Ramos (cell line): ENCODE measurements around the gene RPRD1A.

ENCODE experiments used
- in situ Hi-C: fragments of 300-500 bp; cut with MboI; formaldehyde crosslinking; loops from one replicate; pipeline ENCODE4 v1.14.3; 2022; ENCODE audit warnings: low sequenced_read_pairs; ENCODE audit not compliant: unreplicated experiment

The RPRD1A gene

DNA sequence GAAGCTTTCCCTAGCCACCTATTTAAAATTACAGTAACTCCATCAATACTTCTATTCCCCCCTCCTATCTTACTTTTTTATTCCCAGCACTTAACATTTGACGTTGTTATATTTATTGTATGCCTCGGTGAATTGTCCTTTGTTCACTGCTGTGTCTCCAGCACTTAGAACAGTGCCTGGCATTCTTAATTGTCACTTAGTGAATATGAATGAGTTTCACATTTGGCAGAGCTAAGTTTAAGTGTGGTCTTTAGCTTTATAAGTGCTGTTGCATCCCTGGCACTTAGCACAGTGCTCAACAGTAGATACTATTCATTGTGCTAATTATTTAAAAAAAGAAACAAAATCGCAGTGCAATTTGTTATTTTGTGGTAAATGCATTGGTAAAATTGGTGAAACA, 93.2 kb downstream of the RPRD1A start:
- in situ Hi-C loops, result loop anchor here (25.0 kb wide), 2 partner anchors 387 to 587 kb away; partner anchors contain the start of genes GALNT1 and ZNF396

DNA sequence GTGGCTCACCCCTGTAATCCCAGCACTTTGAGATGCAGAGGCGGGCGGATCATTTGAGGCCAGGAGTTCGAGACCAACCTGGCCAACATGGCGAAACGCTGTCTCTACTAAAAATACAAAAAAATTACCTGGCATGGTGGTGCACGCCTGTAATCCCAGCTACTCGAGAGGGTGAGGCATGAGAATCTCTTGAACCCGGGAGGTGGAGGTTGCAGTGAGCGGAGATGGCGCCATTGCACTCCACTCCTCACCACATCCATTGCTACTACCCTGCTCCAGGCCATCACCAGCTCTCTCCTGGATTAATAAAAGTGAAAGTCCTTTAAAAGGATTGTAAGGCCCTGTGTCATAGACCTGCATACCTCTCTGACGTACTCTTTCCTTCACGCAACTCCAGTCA, 93.7 kb downstream of the RPRD1A start:
- in situ Hi-C loops, result loop anchor here (25.0 kb wide), 2 partner anchors 386 to 586 kb away; partner anchors contain the start of genes GALNT1 and ZNF396

DNA sequence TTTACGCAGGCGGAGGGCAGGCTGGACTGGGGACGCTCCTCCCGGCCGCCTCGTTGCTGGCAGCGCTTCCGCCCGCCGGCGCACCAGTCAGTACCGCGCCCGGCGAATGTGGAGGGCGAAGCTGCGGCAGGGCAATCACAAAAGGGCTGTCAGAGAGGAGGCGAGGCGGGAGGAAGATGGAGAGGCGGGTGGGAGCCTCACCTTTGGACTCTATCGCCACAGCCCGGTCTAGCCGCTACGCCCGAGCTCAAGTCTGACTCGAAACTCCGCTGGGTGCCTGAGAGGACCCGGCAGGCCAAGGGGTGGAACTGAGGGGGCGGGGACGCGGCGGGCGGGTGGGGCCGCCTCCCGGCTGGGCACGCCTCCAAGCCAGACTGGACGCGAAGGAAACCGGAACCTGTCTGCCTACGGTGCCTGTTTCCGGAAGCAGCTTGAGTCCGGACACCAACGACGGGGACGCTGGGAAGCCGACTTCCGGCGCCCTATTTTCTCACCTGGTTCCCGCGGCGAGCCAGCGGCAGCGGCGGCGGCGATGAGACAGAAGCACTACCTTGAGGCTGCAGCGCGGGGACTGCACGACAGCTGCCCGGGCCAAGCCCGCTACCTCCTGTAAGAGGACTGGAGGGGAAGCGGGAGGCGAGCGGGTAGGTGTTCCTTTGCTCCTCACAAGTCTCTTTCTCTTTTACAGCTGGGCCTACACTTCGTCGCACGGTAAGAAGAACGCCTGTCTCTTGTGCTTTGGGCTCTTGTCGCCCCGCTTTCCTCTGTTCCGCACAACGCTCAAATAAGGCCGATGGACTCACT, 95.0 kb downstream of the RPRD1A start, which contains the start of gene RMP24:
TSS of gene RMP24 (plus strand) at position 483 of the 804 bp plus-strand sequence.
- in situ Hi-C loops, result loop anchor here (25.0 kb wide), 2 partner anchors 385 to 585 kb away; partner anchors contain the start of genes GALNT1 and ZNF396

DNA sequence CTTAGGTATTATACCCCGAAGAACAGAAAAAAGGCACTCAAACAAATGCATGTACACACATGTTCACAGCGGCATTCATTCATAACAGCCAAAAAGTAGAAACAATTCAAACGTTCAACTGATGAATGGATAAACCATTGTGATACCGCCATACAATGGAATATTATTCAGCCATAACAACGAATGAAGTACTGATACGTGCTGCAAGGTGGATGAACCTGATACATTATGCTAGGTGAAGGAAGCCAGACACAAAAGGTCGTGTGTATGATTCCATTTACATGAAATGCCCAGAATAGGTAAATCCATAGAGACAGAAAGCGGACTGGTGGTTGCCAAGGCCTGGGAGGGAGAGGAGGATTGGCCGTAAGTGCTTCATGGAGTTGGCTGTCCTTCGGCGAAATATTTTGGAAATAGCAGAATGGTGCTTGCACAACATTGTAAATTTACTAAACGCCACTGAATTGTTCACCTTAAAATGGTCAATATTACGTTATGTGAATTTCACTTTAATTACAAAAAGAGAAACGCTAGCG, 95.6 kb downstream of the RPRD1A start:
- in situ Hi-C loops, result loop anchor here (25.0 kb wide), 2 partner anchors 384 to 584 kb away; partner anchors contain the start of genes GALNT1 and ZNF396

DNA sequence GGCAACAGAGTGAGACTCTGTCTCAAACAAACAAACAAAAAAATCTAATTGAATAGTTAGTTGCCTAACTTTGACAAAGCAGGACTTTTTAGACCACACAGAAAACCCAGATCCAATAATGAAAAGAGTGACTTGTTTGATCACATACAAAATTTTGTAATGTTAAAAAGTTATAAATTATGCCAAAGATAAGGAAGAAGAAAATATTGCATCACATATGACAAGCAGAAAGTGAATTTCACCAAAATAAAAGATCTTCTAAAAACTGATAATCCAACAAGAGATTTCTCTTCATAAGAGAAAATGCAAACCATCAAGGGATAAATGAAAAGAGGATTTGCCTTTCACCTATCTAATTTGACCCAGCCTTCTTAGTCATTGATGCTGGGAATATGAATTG, 97.7 kb downstream of the RPRD1A start:
- in situ Hi-C loops, result loop anchor here (25.0 kb wide), 2 partner anchors 382 to 582 kb away; partner anchors contain the start of genes GALNT1 and ZNF396

DNA sequence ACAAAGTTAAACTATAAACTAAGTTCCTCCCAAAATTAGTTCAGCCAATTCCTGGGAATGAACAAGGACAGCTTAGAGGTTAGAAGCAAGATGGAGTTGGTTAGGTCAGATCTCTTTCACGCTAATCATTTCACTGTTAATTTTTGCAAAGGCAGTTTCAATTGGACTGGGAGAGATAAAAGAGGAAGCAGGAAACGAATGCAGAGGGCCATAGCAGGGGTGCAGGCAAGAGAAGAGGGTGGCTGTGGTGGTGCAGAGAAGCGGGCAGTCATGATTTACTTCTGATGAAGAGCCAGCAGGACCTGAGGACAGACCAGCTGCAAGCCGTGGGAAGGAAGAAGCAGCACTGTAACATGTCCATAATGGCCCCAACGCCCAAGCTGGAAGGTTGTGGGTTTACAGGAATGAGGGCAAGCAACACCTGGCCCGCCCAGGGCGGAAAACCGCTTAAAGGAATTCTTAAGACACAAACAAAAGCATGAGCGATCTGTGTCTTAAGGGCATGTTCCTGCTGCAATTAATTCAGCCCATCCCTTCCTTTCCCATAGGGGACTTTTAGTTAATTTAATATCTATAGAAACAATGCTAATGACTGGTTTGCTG, 99.0 kb downstream of the RPRD1A start:
- in situ Hi-C loops, result loop anchor here (25.0 kb wide), 2 partner anchors 381 to 581 kb away; partner anchors contain the start of genes GALNT1 and ZNF396

DNA sequence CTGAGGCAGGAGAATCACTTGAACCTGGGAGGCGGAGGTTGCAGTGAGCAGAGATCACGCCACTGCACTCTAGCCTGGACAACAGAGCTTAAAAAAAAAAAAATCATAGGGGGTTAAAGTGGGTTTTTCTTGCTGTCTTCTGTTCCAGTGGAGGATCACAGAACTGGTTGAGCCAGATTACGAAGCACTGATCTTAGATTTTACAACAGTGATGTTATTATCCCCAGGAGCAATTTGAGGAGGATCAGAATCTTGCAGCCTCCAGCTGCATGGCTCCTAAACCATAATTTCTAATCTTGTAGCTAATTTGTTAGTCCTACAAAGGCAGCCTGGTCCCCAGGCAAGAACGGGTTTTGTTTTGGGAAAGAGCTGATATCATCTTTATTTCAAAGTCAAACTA, 99.5 kb downstream of the RPRD1A start:
- in situ Hi-C loops, result loop anchor here (25.0 kb wide), 2 partner anchors 381 to 581 kb away; partner anchors contain the start of genes GALNT1 and ZNF396

DNA sequence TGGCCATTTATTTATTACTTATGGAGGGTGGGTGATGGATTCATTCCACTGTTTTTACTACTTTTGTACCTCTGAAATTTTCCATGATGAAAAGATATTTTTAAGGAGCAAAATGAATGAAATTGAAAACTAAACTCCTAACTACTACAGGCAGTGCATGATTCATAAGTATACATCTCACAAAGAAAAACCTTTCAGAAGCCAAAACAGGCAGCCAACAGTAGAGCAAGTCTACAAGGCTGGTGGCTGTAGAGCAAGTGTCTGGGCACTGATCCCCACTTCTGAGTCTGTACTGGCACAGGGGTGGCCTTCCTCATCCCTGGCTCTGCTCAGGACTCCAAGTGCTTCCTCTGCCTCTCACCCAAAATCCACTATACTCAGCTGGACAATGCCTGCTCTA, 103.0 kb downstream of the RPRD1A start:
- in situ Hi-C loops, result loop anchor here (25.0 kb wide), 2 partner anchors 377 to 577 kb away; partner anchors contain the start of genes GALNT1 and ZNF396

DNA sequence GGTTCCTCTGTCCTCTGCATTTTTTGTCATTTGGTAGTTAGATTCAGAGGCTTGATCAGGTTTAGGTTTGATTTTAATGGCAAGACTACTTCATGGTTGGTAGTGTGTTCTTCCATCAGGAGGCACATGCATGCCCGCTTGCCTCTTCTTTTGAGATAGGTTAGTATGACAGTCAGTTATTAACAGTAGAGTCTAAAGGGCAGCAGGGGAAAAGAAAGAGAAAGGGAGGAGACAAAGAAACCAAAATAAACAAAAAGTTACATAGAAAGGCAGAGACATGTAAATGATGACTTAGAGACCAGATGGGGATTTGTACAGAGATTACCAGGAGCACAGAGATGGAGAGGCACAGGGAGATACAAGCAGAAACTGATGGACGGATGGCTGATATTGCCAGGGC, 105.0 kb downstream of the RPRD1A start:
- in situ Hi-C loops, result loop anchor here (25.0 kb wide), 2 partner anchors 375 to 575 kb away; partner anchors contain the start of genes GALNT1 and ZNF396

DNA sequence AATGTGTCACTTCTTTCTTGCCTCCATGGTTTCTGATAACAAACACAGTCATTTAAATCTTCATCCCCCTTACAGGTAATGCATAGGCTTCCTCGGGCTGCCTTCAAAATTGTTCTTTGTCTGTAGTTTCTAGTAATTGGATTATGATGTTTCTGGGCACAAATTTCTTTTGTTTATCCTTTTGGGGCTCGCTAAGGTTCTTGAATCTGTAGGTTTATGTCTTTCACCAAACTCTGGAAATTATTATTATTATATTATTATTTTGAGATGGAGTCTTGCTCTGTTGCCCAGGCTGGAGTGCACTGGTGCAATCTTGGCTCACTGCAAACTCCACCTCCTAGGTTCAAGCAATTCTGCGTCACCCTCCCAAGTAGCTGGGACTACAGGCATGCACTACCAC, 111.1 kb downstream of the RPRD1A start:
- in situ Hi-C loops, result loop anchor here (25.0 kb wide), 2 partner anchors 369 to 569 kb away; partner anchors contain the start of genes GALNT1 and ZNF396

DNA sequence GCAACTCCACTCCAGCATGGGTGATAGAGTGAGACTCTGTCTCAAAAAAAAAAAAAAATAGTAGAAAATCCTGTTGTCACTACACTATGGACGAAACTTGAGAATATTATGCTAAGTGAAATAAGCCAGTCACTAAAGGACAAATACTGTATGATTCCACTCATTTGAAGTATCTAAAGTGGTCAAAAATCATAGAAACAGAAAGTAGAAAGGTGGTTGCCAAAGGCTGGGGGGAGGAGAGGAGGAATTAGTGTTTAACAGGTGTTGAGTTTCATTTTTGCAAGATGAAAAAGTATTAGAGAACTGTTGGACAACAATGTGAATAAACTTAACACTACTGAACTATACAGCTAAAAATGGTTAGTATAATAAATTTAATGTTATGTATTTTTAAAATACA, 113.7 kb downstream of the RPRD1A start:
- in situ Hi-C loops, result loop anchor here (5.0 to 25.0 kb wide), 3 partner anchors 196 to 566 kb away; partner anchors contain the start of genes GALNT1 and ZNF396

DNA sequence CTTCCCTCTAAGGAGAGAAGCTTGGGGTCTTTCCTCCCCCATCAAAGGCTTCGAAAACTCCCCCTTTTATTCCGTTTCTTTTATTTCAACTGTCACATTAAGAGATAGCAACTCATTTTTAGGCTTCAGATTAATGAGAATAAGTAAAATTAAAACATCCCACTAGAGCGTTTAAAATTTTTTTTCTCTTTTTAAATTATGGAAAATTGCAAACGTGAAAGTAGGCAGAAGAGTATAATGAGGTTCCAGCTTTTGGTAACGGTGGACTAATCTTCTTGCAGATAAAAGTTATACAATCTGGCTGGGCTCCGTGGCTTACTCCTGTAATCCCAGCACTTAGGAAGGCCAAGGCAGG, 116.8 kb downstream of the RPRD1A start:
- in situ Hi-C loops, result loop anchor here (5.0 to 25.0 kb wide), 3 partner anchors 193 to 563 kb away; partner anchors contain the start of genes GALNT1 and ZNF396

DNA sequence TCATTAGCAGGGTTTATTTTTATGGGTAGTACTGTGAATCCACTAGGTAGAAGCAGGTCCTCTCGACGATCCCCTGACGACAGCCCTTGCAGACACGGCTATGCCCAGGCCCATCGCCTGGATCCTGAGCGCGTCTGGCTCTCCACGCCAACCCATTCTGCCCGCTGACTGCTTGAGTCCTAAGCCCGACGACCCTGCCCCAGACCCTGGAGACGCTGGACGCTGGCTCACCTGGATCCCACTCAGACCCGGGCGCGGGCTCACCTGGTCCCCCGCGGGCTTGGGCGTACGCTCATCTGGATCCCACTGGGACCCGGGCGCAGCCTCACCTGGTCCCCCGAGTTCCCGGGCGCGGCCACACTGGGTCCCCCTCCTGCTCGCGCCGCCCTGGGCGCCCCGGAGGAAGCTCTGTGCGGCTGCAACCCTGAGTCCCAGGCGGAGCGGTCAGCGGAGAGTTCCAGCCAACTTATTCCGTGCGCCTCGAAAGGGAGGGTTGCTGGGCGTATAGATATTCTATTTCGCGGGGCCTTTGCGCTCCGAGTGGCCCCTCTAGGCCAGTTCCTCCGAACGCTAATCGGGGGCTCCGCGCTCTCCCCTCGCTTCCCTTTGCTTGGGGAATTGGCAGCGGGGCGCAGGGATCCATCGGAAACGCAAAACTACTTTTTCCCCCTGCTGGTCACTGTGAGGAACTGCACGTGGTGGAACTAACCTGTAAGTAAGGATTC, 117.3 kb downstream of the RPRD1A start:
- in situ Hi-C loops, result loop anchor here (5.0 to 25.0 kb wide), 3 partner anchors 193 to 563 kb away; partner anchors contain the start of genes GALNT1 and ZNF396

DNA sequence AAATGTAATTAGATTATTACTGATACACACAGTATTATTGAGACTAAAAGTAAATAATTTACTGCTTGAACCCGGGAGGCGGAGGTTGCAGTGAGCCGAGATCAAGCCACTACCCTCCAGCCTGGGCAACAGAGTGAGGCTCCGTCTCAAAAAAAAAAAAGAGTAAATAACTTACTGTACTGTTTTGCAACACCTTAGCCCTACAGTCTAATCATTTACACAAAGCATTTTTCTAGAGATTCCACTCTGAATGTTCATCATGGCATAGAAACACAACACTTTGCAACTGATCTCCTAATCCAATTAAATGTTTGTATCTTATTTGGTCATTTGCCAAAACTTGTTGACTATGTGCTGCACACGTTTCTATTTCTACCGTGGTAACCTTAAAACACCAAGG, 118.3 kb downstream of the RPRD1A start:
- in situ Hi-C loops, result no loop called here

DNA sequence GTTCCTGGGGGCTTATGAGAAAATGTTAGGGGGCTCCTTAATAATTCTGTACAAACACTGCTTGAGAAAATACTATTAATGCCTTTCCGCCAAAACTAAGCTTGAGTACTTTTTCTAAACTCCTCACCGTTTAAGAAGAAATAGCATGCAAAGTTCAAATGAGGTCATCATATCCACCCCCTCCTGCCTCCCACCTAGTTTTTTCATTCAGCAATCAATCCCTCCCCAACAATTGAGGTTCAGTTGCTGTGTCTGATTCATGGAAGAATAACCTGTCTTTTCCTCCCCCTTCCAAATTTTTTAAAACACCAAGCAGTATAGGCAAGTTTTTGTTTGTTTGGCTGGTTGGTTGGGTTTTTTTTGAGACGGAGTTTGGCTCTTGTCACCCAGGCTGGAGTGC, 119.3 kb downstream of the RPRD1A start:
- in situ Hi-C loops, result no loop called here

DNA sequence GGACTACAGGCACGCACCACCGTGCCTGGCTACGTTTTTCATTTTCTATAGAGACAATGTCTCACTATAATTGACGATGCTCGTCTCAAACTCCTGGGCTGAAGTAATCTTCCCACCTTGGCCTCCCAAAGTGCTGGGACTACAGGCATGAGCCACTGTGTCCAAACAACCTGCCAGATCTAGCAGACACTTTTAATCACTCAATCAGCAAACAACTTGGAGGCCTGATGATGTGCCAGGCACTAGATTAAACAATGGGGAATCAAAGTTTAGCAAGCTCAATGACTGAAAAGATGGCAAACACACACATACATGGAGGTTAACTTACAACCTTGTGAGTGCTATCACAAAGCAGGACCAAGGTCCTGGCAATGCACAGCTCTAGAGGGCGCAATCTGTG, 124.7 kb downstream of the RPRD1A start:
- in situ Hi-C loops, result no loop called here

DNA sequence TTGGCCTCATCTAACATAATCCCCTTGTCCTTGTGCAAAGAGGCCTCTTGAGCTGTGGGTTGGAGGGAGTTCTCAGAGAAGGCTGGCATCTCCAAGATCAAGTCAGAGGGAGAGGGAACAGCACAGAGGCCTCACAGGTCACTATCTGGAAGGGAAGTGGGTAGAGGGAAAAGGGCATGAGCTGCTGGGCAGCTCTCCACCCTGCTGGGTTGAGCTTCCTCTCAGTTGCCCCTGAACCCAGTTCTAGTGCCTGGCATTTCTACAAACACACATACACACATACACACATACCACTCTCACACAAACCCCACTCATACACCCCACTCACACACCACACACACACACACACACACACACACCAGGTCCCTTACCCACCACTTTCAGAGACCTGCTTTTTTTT, 125.2 kb downstream of the RPRD1A start:
- in situ Hi-C loops, result no loop called here

DNA sequence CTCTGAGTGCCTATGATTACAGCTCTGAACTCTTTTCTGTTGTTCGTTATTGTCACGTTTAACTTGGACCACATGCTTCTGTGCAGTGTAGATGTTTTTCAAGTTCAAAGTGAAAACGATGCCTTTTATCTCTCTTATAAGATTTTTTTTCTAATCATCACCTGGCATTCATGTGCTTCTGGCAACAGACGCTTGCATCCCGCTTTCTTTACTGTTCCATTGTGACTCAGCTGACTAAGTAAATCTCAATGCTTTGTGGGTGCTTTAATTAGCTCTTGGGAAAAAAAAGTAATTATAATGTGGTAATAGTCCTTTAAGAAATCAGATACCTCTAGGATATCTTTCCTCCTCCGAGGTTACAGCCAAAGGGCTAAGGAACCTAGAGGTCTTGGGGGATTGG, 126.1 kb downstream of the RPRD1A start:
- in situ Hi-C loops, result no loop called here
